ENCODE results near the gene KHDC1. TPM values are rescaled to one million over a fixed set of nuclear protein-coding genes. Genes with fewer than 3 reads are reported as not detected.

Gene KHDC1
- polyA plus RNA-seq, 1 donor (not counting 4 experiments of a cell fraction or from before 2014, with no cell fraction given) = 0.55 TPM

DNA sequence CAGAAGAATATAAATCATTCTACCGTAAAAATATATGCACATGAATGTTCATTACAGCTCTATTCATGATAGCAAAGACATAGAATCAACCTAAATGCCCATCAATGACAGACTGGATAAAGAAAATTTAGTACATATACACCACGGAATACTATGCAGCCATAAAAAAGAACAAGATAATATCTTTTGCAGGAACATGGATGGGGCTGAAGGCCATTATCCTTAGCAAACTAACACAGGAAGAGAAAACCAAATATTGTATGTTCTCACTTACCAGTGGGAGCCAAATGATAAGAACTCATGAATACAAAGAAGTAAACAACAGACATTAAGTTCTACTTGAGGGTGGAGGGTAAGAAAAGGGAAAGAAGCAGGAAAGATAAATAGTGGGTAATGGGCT, 46.1 kb downstream of the KHDC1 start:
- Histone ChIP-seq H3K4me2 (ENCODE audit: control insufficient read depth, extremely low read depth, insufficient read depth, low read depth, low read length) (no peak overlapping the region), H3K27me3 (ENCODE audit: control insufficient read depth, extremely low read depth, insufficient read depth, low read length) (no peaks in the 10 kb centered on the region), H3K9me3 (ENCODE audit: control insufficient read depth, low read depth, low read length) (no peaks in the 10 kb centered on the region), H3K27ac (ENCODE audit: control insufficient read depth, insufficient read depth, low read length) (no peak overlapping the region), H4K20me1 (ENCODE audit: control insufficient read depth, extremely low read depth, insufficient read depth, low read length) (no peaks in the 10 kb centered on the region), H3K4me1 (ENCODE audit: control insufficient read depth, extremely low read depth, insufficient read depth, low read length) (no peaks in the 10 kb centered on the region), H3K4me3 (ENCODE audit: control insufficient read depth in 2 of 3, extremely low read depth in 1 of 3, insufficient read depth in 2 of 3, low read depth in 1 of 3, low read length in 3 of 3) (no peak overlapping the region), H3K9me1 (ENCODE audit: control insufficient read depth, extremely low read depth, insufficient read depth, low read length) (no peaks in the 10 kb centered on the region), H3K9ac (ENCODE audit: control insufficient read depth, extremely low read depth, insufficient read depth, low read length) (no peak overlapping the region), H3K79me2 (ENCODE audit: control insufficient read depth, insufficient read depth, low read length) (no peaks in the 10 kb centered on the region), H2AFZ (ENCODE audit: control insufficient read depth, low read length) (no peak overlapping the region), H3K36me3 (ENCODE audit: control insufficient read depth in 2 of 2, extremely low read depth in 1 of 2, insufficient read depth in 2 of 2, low read length in 2 of 2) (no peaks in the 10 kb centered on the region)
- DNase-seq (ENCODE audit: low read depth, low spot score) (no peak), FAIRE-seq (no peak)
- TF ChIP-seq, protein P1, sequence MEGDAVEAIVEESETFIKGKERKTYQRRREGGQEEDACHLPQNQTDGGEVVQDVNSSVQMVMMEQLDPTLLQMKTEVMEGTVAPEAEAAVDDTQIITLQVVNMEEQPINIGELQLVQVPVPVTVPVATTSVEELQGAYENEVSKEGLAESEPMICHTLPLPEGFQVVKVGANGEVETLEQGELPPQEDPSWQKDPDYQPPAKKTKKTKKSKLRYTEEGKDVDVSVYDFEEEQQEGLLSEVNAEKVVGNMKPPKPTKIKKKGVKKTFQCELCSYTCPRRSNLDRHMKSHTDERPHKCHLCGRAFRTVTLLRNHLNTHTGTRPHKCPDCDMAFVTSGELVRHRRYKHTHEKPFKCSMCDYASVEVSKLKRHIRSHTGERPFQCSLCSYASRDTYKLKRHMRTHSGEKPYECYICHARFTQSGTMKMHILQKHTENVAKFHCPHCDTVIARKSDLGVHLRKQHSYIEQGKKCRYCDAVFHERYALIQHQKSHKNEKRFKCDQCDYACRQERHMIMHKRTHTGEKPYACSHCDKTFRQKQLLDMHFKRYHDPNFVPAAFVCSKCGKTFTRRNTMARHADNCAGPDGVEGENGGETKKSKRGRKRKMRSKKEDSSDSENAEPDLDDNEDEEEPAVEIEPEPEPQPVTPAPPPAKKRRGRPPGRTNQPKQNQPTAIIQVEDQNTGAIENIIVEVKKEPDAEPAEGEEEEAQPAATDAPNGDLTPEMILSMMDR (optimal IDR thresholded peaks at IDR 0.05 in 1 of 3, IDR thresholded peaks at IDR 0.05 in 1 of 3, conservative IDR thresholded peaks at IDR 0.05 in 1 of 3; ENCODE audit: extremely low read depth in 1 of 3, insufficient read depth in 2 of 3, low read length in 3 of 3) = no peak
- TF ChIP-seq EZH2 (IDR thresholded peaks at IDR 0.05; ENCODE audit: low read length) = no peak
- dilution Hi-C loops (cut with MboI; ENCODE audit: extremely low pct_ligation_motif_present, low sequenced_read_pairs) = no loop called here

DNA sequence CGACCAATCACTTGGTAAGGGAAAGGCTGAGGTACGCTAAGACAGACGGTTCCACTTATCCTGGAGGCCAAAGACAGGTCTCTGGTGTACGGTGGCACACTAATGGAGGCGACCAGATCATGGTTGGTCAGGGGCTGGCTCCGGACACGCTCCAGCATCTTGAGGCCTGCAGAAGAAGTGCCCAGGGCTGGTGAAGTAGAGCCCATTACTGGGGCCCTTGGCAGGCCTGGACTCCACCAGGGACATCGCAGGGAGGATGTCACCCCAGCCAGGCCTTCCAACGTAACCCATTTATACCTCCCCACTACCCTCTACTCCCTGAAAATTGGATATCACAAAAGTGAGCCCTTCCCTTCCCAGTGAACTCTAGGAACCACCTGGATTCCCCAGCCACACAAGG, 53.9 kb downstream of the KHDC1 start:
- no peak overlapping the region for H3K4me2 ChIP-seq (ENCODE audit: control insufficient read depth, extremely low read depth, insufficient read depth, low read depth, low read length)
- dilution Hi-C loops (cut with MboI; ENCODE audit: extremely low pct_ligation_motif_present, low sequenced_read_pairs) = no loop called here
- H3K27ac ChIP-seq (ENCODE audit: control insufficient read depth, insufficient read depth, low read length) = no peak overlapping the region
- H3K9me3 ChIP-seq (ENCODE audit: control insufficient read depth, low read depth, low read length) = no peaks in the 10 kb centered on the region
- no peak overlapping the region for H3K4me3 ChIP-seq (ENCODE audit: control insufficient read depth in 2 of 3, extremely low read depth in 1 of 3, insufficient read depth in 2 of 3, low read depth in 1 of 3, low read length in 3 of 3)
- no peaks in the 10 kb centered on the region for H3K36me3 ChIP-seq (ENCODE audit: control insufficient read depth in 2 of 2, extremely low read depth in 1 of 2, insufficient read depth in 2 of 2, low read length in 2 of 2)
- no peaks in the 10 kb centered on the region for H3K9me1 ChIP-seq (ENCODE audit: control insufficient read depth, extremely low read depth, insufficient read depth, low read length)
- H4K20me1 ChIP-seq (ENCODE audit: control insufficient read depth, extremely low read depth, insufficient read depth, low read length) = no peaks in the 10 kb centered on the region
- H3K4me1 ChIP-seq (ENCODE audit: control insufficient read depth, extremely low read depth, insufficient read depth, low read length) = no peaks in the 10 kb centered on the region
- DNase-seq (ENCODE audit: low read depth, low spot score) (no peak), FAIRE-seq (no peak)
- TF ChIP-seq EZH2 (IDR thresholded peaks at IDR 0.05; ENCODE audit: low read length) = no peak
- TF ChIP-seq, protein P1 (optimal IDR thresholded peaks at IDR 0.05 in 1 of 3, IDR thresholded peaks at IDR 0.05 in 1 of 3, conservative IDR thresholded peaks at IDR 0.05 in 1 of 3; ENCODE audit: extremely low read depth in 1 of 3, insufficient read depth in 2 of 3, low read length in 3 of 3) = no peak
- H3K27me3 ChIP-seq (ENCODE audit: control insufficient read depth, extremely low read depth, insufficient read depth, low read length) = no peaks in the 10 kb centered on the region
- H3K9ac ChIP-seq (ENCODE audit: control insufficient read depth, extremely low read depth, insufficient read depth, low read length) = no peak overlapping the region
- no peaks in the 10 kb centered on the region for H3K79me2 ChIP-seq (ENCODE audit: control insufficient read depth, insufficient read depth, low read length)
- H2AFZ ChIP-seq (ENCODE audit: control insufficient read depth, low read length) = no peak overlapping the region

All from keratinocyte (primary cell).